ENCODE measurements around the gene C2CD3. TPM values are rescaled to one million over a fixed set of nuclear protein-coding genes. Genes with fewer than 3 reads are reported as not detected.

The C2CD3 gene
- total and polyA plus RNA-seq, 4 donors: 3.1 to 14.5 (median 6.7) TPM

GRCh38 chr11:74196781-74197486 is 26.1 kb upstream of the C2CD3 start (continued):
- TF ChIP-seq REST (IDR thresholded peaks at IDR 0.05): no peak

- no peak overlapping the region for H3K9ac ChIP-seq (ENCODE audit: low read depth in 1 of 2, low read length in 2 of 2)
- H3K9me3 ChIP-seq (ENCODE audit: control insufficient read depth in 4 of 4, low read length in 3 of 4): no peaks in the 10 kb centered on the region
- H3K4me3 ChIP-seq (ENCODE audit: low read depth in 1 of 3, low read length in 3 of 3): no peak overlapping the region
- no peaks in the 10 kb centered on the region for H3K36me3 ChIP-seq (ENCODE audit: control insufficient read depth in 4 of 4, insufficient read depth in 3 of 4, low read depth in 1 of 4, low read length in 3 of 4)
- H3K4me1 ChIP-seq (ENCODE audit: control insufficient read depth in 4 of 4, insufficient read depth in 4 of 4, low read length in 3 of 4): no peaks in the 10 kb centered on the region
- H3K27ac ChIP-seq (ENCODE audit: low read depth in 1 of 2, low read length in 2 of 2): no peak overlapping the region
- TF ChIP-seq REST (IDR thresholded peaks at IDR 0.05): no peak
- TF ChIP-seq SP1 (IDR thresholded peaks at IDR 0.05): no peak
- TF ChIP-seq HNF4G (IDR thresholded peaks at IDR 0.05): no peak
- TF ChIP-seq HNF4A (conservative IDR thresholded peaks at IDR 0.05): no peak
- TF ChIP-seq FOXA2 (IDR thresholded peaks at IDR 0.05): no peak
- TF ChIP-seq RXRA (IDR thresholded peaks at IDR 0.05): no peak
- no peak for TF ChIP-seq RAD21 (IDR thresholded peaks at IDR 0.05)
- TF ChIP-seq GABPA (IDR thresholded peaks at IDR 0.05 in 1 of 2, conservative IDR thresholded peaks at IDR 0.05 in 1 of 2): no peak
- TF ChIP-seq CTCF (IDR thresholded peaks at IDR 0.05; ENCODE audit: low read depth, low read length, missing input control): no peak
- no peak for TF ChIP-seq ZBTB33 (IDR thresholded peaks at IDR 0.05)
- no peak for TF ChIP-seq JUND (IDR thresholded peaks at IDR 0.05)
- no peak for TF ChIP-seq TAF1 (conservative IDR thresholded peaks at IDR 0.05)
- TF ChIP-seq ATF3 (IDR thresholded peaks at IDR 0.05): no peak
- no peak for TF ChIP-seq YY1 (IDR thresholded peaks at IDR 0.05)
- TF ChIP-seq MAX (IDR thresholded peaks at IDR 0.05): no peak
- no peak for TF ChIP-seq FOXA1 (IDR thresholded peaks at IDR 0.05)
- no peak for TF ChIP-seq EGR1 (IDR thresholded peaks at IDR 0.05; ENCODE audit: low read depth in 2 of 2)
- no peak for TF ChIP-seq NR2F2 (IDR thresholded peaks at IDR 0.05)
- no peak for DNase-seq (ENCODE audit: low spot score)
- no peaks in the 10 kb centered on the region for H3K27me3 ChIP-seq (ENCODE audit: control insufficient read depth in 4 of 4, insufficient read depth in 4 of 4, low read length in 3 of 4)
These were observed 25.0 kb upstream of the C2CD3 start for GRCh38 chr11:74195828-74196227.

Measured in liver (tissue), 9 donors.